Stimulated activated CD8-positive, alpha-beta memory T cell treated with anti-CD3 and anti-CD28 coated beads, Interleukin-4, amount 100 ng/mL, for 4 hours (primary cell): Measurements from ENCODE around the gene TBX1.

ENCODE experiments used
- DNase-seq, 2 donors: peaks; one replicate each; pipeline ENCODE4 v3.0.0-alpha.2; 2020; ENCODE audit warnings: low read depth in 2 of 2, low spot score in 1 of 2

Gene TBX1

DNA sequence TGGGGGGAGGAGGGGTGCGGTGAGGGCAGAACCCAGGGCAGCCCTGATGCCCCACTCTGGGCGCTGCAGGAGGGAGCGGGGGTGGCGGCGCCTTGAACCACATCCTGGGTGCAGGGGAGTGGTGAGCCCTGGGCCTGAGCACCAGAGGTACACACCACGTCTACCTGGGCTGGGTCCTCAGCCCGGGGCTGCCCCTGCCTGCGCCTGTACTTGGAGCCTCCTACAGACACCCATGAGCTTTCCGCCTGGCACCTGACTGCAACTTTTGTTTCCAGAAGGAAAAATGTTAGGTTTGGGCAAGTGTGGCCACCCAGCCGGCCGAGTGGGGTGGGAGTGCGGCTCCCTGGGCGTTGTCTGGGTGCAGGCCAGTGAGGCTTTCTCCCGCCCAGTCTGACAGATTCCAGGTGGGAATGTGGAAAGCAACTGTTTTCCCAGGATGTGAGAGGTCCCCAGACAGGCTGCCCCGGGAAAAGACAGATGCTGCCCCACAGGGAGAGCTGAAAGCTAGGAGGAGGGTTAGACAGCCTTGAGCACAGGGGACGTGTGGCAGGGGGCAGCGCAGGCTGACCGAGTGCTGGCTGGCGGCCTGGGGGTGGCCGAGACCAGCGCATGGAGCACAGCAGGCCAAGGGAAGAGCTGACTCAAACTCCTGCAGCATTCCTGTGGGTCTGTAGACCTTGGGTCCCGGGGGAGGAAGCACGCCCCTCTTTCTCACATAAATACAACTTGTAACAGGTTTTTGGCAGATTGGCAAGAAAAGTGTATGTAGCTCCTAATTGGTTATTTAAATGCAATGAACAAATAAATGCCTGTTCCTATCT is 50.0 kb downstream of the TBX1 start:
- DNase-seq: no peak

DNA sequence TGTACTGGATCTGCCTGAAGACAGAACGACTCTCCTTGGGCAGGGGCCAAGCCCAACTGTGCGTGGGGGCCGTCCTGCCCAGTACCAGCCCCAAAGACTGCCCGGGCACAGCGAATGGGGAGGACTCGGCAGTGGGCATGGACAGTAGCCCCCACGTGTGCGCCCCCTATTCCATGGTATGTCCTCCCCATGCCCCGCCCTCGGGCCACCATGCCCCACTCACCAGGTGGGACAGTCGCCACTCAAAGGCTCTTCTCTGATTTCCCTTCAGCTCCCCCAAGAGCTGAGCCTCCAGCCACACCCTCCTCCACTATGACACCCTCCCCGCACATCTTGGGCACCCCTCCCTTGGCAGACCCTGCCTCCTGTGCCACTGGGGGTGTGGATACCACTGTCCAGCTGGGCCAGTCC is 50.6 kb downstream of the TBX1 start:
- no peak for DNase-seq

DNA sequence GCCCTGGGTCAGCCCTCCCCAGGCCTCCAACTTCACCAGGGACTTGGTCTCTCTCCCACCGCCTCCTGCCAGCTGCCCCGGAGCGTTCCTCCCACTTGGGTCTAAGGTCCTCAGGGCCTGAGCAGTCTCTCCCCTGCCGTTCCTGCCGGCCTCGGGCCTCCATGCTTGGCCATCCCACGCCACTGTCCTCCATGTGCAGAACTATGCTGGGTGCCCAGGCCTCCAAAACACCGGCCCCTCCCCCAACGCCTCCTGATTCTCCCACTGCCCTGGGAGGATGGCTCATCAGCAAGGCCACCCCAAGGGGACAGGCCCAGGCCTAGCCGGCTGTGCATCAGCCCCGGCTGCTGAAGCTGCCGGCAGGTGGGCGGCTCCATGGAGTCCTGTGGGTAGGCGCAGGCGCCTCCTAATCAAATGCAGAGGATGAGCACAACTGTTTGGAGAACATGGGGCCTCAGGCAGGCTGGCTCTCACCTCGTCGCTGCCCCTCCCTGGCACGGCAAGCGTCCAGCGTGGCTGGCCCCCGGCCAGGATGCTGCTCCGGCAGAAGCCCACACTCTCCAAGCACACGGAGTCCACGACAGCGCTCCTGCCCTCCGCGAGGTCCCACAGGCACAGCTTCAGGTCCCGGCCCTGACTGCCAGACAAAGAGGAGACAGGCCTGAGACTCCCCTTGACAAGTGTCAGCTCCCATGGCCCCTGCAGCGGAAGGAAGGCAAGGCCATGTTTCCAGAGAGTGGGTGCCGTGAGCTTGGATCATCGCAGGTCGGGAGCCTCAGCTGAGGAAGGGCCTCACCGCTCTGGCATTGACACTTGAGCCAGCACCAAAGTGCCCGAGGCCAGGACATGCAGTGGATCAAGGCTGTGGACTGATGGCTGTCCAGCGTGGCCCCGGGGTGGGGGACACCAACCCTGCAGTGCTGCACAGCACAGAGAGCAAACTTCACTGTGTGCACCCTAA is 51.5 kb downstream of the TBX1 start:
- no peak for DNase-seq

DNA sequence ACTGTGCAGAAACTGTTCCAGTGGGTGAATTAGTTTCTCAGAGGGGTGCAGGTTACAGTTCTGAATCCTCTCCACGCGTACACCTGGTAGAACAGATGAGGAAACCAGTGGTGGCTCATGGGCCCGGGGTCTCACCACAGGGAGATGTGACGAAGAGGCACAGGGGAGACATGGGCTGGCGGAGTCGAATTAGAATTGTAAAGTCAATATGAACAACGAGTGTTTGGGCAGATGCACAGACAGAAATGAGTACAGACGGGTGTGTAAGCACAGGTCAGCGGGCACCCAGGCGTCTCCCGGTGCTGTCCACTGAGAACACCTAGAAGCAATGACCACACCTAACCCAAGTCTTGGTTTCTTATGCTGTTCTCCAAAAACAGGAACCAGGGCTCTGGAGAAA is 52.3 kb downstream of the TBX1 start:
- no peak for DNase-seq

DNA sequence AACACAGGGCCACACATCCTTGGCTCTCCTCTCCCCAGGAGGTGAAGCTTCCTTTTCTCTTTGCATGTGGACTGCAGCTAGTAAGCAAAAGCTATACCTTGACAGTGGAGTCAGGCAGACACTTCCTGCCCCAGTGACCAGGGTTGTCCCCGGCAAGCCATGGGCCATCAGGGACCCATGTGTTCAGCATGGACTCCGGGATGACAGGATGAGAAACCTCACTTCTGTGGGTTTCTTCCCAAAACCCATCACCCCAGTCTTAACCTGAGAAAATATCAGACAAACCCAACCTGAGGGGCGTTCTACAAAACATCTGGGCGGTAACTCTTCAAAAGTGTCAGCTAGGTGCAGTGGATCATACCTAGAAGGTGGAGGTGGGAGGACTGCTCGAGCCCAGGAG is 53.9 kb downstream of the TBX1 start:
- no peak for DNase-seq

DNA sequence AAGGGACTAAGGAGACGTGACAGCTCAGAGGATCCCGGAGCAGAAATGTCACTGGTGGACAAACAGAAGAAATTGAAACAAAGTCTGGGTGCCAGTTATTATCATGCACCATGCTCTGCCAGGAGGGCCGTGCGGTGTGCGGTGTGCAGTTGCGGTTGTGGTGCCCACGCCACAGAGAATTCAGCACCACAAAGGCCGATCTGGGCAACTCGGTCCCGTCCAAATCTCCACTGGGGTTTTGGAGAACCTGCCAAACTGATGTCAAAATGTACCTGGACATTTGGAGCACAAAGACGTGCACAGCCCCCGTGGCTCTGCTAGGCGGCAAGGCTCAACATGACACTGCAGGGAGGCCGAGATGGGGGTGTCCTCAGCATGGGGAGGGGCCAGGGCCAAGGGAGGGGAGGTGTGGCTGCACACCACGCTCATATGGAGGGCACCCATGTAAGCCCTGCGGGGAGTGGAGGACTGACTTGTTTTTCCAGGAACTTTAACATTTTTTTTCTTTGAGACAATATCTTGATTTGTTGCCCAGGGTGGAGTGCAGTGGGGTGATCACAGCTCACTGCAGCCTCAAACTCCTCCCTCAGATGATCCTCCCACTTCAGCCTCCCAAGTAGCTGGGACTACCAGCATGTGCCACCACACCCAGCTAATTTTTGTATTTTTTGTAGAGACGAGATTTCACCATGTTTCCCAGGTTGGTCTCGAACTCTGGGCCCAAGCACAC is 54.7 kb downstream of the TBX1 start:
- no peak for DNase-seq

DNA sequence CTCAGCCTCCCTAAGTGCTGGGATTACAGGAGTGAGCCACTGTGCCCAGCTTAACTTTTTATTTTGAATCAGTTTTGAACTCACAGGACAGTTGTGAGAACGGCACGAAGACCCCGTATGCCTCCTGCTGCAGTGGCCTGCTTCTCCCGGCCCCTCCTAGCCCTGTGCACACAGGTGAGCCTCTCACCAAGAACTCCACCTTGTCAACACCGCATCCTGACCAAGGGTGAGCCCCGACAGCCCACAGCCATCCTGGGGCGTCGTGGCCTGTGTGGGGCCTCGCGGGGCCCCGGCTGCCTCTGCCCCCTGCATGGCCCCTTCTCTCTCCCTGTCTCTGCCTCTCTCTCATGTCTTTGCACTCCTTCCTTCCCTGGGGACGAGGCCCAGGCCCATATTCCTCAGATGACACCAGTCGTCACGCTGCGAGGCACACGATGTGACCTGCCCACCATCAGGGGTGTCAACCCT is 55.3 kb downstream of the TBX1 start:
- DNase-seq: no peak

DNA sequence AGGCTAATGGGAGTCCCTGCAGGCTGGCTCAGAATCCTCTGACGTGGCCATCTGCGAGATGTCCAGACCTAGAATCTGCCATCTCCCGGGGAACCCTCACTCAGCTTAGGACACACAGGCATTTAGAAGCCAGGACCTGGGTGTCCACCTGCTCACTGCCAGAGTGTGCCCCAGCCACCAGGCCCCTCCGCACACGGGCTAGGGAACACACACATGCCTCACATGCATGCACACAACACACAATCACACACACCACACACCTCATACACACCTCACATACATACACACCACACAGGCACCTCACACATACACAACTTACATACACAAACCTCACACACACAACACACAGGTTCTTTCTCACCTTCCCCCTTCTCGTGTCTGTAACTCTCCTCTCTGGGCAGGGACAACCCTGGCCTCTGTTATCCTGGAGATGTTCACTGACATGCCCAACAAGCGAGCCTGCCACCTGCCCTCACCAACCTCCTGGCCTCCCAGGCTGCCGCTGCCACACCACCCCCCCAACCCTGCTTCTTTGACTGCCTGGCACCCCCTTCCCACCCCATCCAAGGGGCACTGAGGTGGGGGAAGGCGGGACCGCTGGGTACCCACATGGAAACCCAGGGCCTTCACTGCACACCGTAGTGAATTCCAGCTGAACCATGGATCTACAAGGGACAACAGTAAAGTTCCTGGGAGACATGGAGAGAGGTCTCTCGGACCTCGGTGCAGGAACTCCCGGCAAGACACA is 56.0 kb downstream of the TBX1 start:
- DNase-seq: no peak
